K562 (cell line): ENCODE measurements around the gene PEX19. TPM values are rescaled to one million over a fixed set of nuclear protein-coding genes. Genes with fewer than 3 reads are reported as not detected.

Experiments
- CHD2 ChIP-seq: IDR thresholded peaks from 2 replicates; pipeline ENCODE4 v1.6.1; 2011; ENCODE audit warnings: low read depth, low read length
- COPS2 ChIP-seq: fragments of 450-650 bp; conservative IDR thresholded peaks from 2 replicates; pipeline ENCODE4 v1.6.1; 2016; ENCODE audit warnings: mild to moderate bottlenecking, moderate library complexity
- ESRRA ChIP-seq: fragments of 450-650 bp; IDR thresholded peaks from 2 replicates; pipeline ENCODE4 v1.6.1; 2014; ENCODE audit warnings: low read depth, mild to moderate bottlenecking, moderate library complexity, borderline replicate concordance
- GTF2B ChIP-seq: IDR thresholded peaks from 2 replicates; pipeline ENCODE4 v1.6.1; 2011; ENCODE audit not compliant: insufficient read length; ENCODE audit errors: extremely low read depth
- MYBL2 ChIP-seq, 2 experiments: fragments of 450-650 bp in 1 of 2; sonication (generic) in 1 of 2; formaldehyde crosslinking in 1 of 2; IDR thresholded peaks; 2 replicates each; pipeline versions ENCODE4 v1.6.1 to v1.8.1; 2017 to 2022; ENCODE audit warnings: borderline replicate concordance in 1 of 2, inconsistent platforms in 1 of 2, low read depth in 1 of 2, mild to moderate bottlenecking in 1 of 2, missing genetic modification reagents in 1 of 2, moderate library complexity in 1 of 2
- PBX2 ChIP-seq, 2 experiments: IDR thresholded peaks in 1 of 2; conservative IDR thresholded peaks in 1 of 2; 2 replicates each; pipeline ENCODE4 v1.6.1; 2016; ENCODE audit warnings: low read depth in 2 of 2, mild to moderate bottlenecking in 1 of 2, missing compliant biosample characterization in 1 of 2, missing genetic modification characterization in 1 of 2, moderate library complexity in 1 of 2
- PHB2 ChIP-seq: fragments of 450-650 bp; IDR thresholded peaks from 2 replicates; pipeline ENCODE4 v1.6.1; 2017; ENCODE audit warnings: low read depth
- POLR2AphosphoS5 ChIP-seq: IDR thresholded peaks from 2 replicates; pipeline ENCODE4 v1.6.1; 2011; ENCODE audit warnings: mild to moderate bottlenecking, low read depth, low read length, moderate library complexity; ENCODE audit not compliant: control insufficient read depth, insufficient read depth
- RNF219 ChIP-seq: fragments of 250-450 bp; sonication (Bioruptor Pico); IDR thresholded peaks from 2 replicates; pipeline ENCODE4 v1.5.0; 2022; ENCODE audit warnings: mild to moderate bottlenecking
- TCFL5 ChIP-seq: fragments of 250-450 bp; sonication (Bioruptor Pico); conservative IDR thresholded peaks from 2 replicates; pipeline ENCODE4 v1.6.1; 2021; ENCODE audit warnings: mild to moderate bottlenecking, moderate library complexity, matching md5 sums
- ZNF699 ChIP-seq: fragments of 250-450 bp; sonication (Bioruptor Pico); IDR thresholded peaks from 2 replicates; pipeline ENCODE4 v1.8.0; 2021; ENCODE audit warnings: mild to moderate bottlenecking, moderate library complexity; ENCODE audit not compliant: insufficient replicate concordance
- polyA plus RNA-seq, 8 experiments: library from polyadenylated mRNA; depleted of rRNA in 4 of 8; stranded (reverse) in 5 of 8; unstranded in 3 of 8; fragments of >200 nt; fragmentation: Nextera tagmentation in 2 of 8; fragmentation: Illumina TruSeq in 1 of 8; extraction: Ambion mirVana in 2 of 8; extraction: Trizol in 1 of 8; gene quantifications; 2 replicates each; pipeline versions ENCODE4 v1.2.1 to v1.2.3, GENCODE V29; 2011 to 2014; ENCODE audit warnings: inconsistent platforms in 1 of 8, missing spikeins in 1 of 8
- total RNA-seq, 7 experiments: library from RNA; depleted of rRNA in 6 of 7; stranded (reverse); fragments of >200 nt in 6 of 7; fragmentation: Illumina TruSeq in 2 of 7; extraction: Trizol in 2 of 7; gene quantifications; 2 replicates each; pipeline versions ENCODE4 v1.2.1 to v1.2.3, GENCODE V29; 2011 to 2021; ENCODE audit warnings: low replicate concordance in 1 of 7
- TF ChIP-seq, protein P1 (sequence below): fragments of 250-450 bp; sonication (Bioruptor Pico); IDR thresholded peaks from 2 replicates; pipeline ENCODE4 v1.9.0; 2021; ENCODE audit warnings: mild to moderate bottlenecking, inconsistent platforms
- TF ChIP-seq, protein P2 (sequence below): sonication (generic); formaldehyde crosslinking; IDR thresholded peaks from 2 replicates; pipeline ENCODE4 v1.8.0; 2022; ENCODE audit warnings: mild to moderate bottlenecking, missing genetic modification reagents

PEX19 gene
- total and polyA plus RNA-seq, 9 of the 15 experiments (the other 6 are each of a cell fraction or from before 2014, with no cell fraction given) = 32.5 to 103 (median 59.8) TPM

DNA sequence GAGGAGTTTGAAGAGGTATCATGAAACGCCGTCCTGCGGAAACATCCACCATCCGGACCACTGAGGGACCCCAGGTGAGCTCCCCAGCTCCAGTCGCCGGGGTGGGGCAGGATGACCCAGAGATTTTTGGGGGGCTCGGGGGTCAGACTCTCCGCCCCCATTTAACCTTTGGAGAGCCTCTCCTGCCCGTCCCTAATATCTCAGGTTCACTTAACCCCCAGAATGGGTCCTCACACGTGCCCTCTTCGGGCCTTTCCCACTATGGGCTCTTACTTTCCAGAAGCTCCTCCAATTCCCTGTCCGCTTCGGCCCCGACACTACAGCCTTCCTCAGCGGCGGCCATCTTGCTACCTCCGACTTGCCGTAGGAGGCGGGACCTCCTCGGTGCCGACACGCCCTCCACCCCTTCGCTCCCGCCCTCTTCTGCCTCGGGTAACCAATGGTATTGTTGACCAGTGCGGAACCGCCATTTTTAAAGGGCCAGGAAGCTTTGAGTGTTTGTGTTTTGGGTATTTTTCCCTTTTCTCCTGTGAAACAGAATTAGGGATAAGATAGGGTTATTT lies at the start of gene PEX19 (continued):
- TF ChIP-seq PBX2 (CRISPR knock-in tag; IDR thresholded peaks at IDR 0.05; ENCODE audit: low read depth) (no peak), PBX2 (tag; conservative IDR thresholded peaks at IDR 0.05; ENCODE audit: low read depth) (no peak), COPS2 (no peak), GTF2B (no peak), CHD2 (no peak), ESRRA (peak; percentile 14; the same call in 1 of the 2 replicates), ZNF699 (CRISPR knock-in tag) (no peak), MYBL2 (IDR thresholded peaks at IDR 0.05; ENCODE audit: low read depth) (no peak), MYBL2 (CRISPR knock-in tag; IDR thresholded peaks at IDR 0.05; ENCODE audit: borderline replicate concordance) (no peak), POLR2AphosphoS5 (peak; percentile 92), PHB2 (no peak), RNF219 (no peak), TCFL5 (CRISPR knock-in tag) (no peak)
- TF ChIP-seq, protein P1, sequence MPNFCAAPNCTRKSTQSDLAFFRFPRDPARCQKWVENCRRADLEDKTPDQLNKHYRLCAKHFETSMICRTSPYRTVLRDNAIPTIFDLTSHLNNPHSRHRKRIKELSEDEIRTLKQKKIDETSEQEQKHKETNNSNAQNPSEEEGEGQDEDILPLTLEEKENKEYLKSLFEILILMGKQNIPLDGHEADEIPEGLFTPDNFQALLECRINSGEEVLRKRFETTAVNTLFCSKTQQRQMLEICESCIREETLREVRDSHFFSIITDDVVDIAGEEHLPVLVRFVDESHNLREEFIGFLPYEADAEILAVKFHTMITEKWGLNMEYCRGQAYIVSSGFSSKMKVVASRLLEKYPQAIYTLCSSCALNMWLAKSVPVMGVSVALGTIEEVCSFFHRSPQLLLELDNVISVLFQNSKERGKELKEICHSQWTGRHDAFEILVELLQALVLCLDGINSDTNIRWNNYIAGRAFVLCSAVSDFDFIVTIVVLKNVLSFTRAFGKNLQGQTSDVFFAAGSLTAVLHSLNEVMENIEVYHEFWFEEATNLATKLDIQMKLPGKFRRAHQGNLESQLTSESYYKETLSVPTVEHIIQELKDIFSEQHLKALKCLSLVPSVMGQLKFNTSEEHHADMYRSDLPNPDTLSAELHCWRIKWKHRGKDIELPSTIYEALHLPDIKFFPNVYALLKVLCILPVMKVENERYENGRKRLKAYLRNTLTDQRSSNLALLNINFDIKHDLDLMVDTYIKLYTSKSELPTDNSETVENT (CRISPR knock-in tag) = peak; percentile 61; the same call in 1 of the 2 replicates
- TF ChIP-seq, protein P2, sequence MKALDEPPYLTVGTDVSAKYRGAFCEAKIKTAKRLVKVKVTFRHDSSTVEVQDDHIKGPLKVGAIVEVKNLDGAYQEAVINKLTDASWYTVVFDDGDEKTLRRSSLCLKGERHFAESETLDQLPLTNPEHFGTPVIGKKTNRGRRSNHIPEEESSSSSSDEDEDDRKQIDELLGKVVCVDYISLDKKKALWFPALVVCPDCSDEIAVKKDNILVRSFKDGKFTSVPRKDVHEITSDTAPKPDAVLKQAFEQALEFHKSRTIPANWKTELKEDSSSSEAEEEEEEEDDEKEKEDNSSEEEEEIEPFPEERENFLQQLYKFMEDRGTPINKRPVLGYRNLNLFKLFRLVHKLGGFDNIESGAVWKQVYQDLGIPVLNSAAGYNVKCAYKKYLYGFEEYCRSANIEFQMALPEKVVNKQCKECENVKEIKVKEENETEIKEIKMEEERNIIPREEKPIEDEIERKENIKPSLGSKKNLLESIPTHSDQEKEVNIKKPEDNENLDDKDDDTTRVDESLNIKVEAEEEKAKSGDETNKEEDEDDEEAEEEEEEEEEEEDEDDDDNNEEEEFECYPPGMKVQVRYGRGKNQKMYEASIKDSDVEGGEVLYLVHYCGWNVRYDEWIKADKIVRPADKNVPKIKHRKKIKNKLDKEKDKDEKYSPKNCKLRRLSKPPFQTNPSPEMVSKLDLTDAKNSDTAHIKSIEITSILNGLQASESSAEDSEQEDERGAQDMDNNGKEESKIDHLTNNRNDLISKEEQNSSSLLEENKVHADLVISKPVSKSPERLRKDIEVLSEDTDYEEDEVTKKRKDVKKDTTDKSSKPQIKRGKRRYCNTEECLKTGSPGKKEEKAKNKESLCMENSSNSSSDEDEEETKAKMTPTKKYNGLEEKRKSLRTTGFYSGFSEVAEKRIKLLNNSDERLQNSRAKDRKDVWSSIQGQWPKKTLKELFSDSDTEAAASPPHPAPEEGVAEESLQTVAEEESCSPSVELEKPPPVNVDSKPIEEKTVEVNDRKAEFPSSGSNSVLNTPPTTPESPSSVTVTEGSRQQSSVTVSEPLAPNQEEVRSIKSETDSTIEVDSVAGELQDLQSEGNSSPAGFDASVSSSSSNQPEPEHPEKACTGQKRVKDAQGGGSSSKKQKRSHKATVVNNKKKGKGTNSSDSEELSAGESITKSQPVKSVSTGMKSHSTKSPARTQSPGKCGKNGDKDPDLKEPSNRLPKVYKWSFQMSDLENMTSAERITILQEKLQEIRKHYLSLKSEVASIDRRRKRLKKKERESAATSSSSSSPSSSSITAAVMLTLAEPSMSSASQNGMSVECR (CRISPR knock-in tag) = peak; percentile 91
